HG02938 (cell line): ENCODE data around the gene ATG13.
"Not testable (repeated sequence)": the region's sequence is repeated elsewhere in the genome, so short reads cannot be mapped to it uniquely, and the experiment has no call there.

Experiments
- ATAC-seq: cut with Tn5 transposase; IDR thresholded peaks from one replicate; pipeline ENCODE4 v1.9.1; 2021; ENCODE audit warnings: mild to moderate bottlenecking, moderate library complexity; ENCODE audit not compliant: unreplicated experiment

ATG13 gene

GRCh38 chr11:46642627-46643335 lies 25.4 kb downstream of the ATG13 start:
- no peak for ATAC-seq

- no peak for ATAC-seq
Observed at GRCh38 chr11:46643531-46643930, 26.2 kb downstream of the ATG13 start.

GRCh38 chr11:46643986-46644385 lies 26.6 kb downstream of the ATG13 start:
- ATAC-seq = no peak

GRCh38 chr11:46649180-46649738 lies 31.9 kb downstream of the ATG13 start:
- ATAC-seq = no peak

GRCh38 chr11:46655631-46656030 lies 38.3 kb downstream of the ATG13 start:
- no peak for ATAC-seq

- no peak for ATAC-seq
Observed at GRCh38 chr11:46657186-46657585, 39.8 kb downstream of the ATG13 start.

- ATAC-seq = no peak
Observed at GRCh38 chr11:46658259-46658658, 40.9 kb downstream of the ATG13 start.

GRCh38 chr11:46659908-46660307 lies 42.6 kb downstream of the ATG13 start:
- no peak for ATAC-seq

- no peak for ATAC-seq
Observed at GRCh38 chr11:46661836-46662235, 44.5 kb downstream of the ATG13 start.

GRCh38 chr11:46662366-46662765 lies 45.0 kb downstream of the ATG13 start:
- ATAC-seq = no peak

- no peak for ATAC-seq
Observed at GRCh38 chr11:46663277-46663940, 46.1 kb downstream of the ATG13 start.

GRCh38 chr11:46664612-46665011 lies 47.3 kb downstream of the ATG13 start:
- ATAC-seq = no peak

- ATAC-seq = no peak
Observed at GRCh38 chr11:46665356-46665755, 48.0 kb downstream of the ATG13 start.

GRCh38 chr11:46666516-46666915 lies 49.2 kb downstream of the ATG13 start:
- ATAC-seq = no peak

GRCh38 chr11:46667043-46667481 lies 49.7 kb downstream of the ATG13 start:
- no peak for ATAC-seq

- ATAC-seq = no peak
Observed at GRCh38 chr11:46668480-46669085, 51.2 kb downstream of the ATG13 start.

GRCh38 chr11:46669711-46670139 lies 52.4 kb downstream of the ATG13 start:
- ATAC-seq = no peak

- not testable (repeated sequence) for ATAC-seq
Observed at GRCh38 chr11:46670521-46670920, 53.2 kb downstream of the ATG13 start.

GRCh38 chr11:46671958-46672315 lies 54.6 kb downstream of the ATG13 start:
- ATAC-seq = no peak

GRCh38 chr11:46672381-46672839 lies 55.1 kb downstream of the ATG13 start:
- ATAC-seq = no peak

- ATAC-seq = no peak
Observed at GRCh38 chr11:46673713-46674462, 56.5 kb downstream of the ATG13 start.
